HG03439 (cell line): ENCODE results near the gene ANKS3.
"Not testable (repeated sequence)": the region's sequence is repeated elsewhere in the genome, so short reads cannot be mapped to it uniquely, and the experiment has no call there.

Experiments
- ATAC-seq: cut with Tn5 transposase; IDR thresholded peaks from one replicate; pipeline ENCODE4 v1.9.1; 2021; ENCODE audit warnings: mild to moderate bottlenecking, moderate library complexity; ENCODE audit not compliant: unreplicated experiment

Gene ANKS3

DNA sequence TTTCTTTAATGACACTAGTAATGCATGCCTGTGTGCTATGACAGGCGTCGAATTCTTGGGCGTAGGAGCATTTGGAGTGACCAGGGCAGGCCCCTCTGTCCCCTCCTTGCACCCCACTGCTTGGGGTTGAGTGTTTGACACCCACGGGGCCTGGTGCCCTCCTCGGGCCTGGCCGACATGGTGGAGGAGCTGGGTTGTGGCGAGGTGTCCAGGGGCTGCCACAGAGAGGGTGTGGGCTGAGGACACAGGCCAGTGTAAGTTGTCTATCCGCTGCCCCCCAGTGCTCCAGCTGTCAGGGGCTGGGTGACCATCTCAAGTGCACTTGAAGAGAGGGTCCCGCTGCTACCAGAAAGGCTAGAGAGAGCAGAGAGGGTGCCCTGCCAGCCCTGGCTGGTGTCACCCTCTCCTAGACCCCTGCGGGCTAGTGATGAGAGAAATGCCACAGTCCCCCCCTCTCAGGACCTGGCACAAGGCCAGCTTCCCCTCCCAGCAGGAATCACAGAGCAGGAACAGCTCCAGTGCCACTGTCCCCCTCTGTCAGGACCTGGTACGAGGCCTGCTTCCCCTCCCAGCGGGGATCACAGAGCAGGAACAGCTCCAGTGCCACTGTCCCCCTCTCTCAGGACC is 79.0 kb downstream of the ANKS3 start:
- ATAC-seq, result no peak

DNA sequence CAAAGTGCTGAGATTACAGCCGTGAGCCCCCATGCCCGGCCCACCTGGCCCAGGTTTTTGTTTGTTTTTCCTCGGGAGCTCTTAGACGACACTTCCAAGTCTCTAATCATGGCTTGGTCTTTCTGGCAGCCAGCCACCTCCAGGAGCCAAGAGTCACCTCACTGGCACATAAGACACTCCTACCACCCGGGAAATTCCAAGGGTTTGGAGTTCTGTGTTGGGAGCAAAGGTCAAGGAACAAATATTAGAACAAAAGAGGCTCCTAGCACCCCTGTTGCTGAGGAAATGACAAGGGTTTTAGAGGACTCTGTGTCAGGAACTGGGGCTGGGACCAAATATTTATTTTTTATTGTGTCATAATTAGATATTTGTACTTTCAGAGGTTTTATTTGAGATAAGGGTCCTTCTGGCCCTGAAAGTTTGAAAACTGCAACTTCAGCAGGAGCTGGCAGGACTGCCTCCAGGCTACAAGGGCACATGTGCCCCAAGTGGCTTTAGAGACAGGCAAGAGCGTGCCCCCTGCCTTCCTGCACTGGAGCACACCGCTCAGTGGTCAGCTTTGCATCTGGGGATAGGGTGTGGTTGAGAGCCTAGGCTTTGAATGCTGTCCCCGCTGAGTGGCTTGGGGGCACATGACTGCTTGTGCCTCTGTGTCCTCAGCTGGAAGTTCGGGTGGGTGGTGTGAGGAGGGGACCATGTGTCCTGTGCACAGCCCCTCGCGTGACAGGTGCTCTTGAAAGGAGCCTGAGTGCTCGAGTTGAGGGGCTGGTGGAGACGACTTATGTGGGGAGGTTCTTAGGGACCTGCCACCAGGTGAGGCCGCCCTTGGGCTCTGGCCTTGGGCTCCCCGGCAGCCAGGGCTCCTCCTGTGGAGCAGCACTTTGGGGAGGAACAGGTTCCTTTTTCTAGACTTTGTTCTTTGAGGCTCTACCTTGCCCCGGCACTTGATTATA is 79.8 kb downstream of the ANKS3 start:
- no peak for ATAC-seq

DNA sequence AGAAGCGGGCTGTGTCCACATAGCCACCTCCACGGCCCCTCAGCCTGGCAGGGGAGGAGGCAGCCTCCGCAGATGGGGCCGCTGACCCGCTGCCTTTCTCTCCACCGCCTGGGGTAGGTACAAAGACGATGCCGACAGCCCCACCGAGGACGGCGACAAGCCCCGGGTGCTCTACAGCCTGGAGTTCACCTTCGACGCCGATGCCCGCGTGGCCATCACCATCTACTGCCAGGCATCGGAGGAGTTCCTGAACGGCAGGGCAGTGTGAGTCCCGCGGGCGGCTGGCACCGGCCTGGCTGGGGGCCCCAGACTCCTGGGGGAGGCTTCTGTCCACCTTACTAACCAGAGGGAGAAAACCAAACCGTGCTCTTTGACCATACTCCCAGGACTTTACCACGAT is 81.5 kb downstream of the ANKS3 start:
- no peak for ATAC-seq

DNA sequence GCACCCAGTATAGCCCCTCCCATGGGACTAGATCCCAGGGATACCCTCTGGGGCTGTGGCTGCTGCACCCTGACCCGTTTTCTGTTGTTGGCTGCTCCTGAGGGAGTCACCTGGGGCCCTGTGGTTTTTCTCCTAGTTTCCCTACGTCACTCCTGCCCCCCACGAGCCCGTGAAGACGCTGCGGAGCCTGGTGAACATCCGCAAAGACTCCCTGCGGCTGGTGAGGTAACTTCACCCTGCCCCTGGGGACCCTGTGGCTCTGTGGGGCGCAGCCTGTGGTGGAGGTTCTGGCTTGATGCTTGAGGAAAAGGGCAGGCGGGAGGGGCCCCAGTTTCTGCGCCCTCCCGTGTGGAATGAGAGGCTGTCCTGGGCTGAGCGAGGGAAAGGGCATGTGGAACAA is 82.2 kb downstream of the ANKS3 start:
- no peak for ATAC-seq

DNA sequence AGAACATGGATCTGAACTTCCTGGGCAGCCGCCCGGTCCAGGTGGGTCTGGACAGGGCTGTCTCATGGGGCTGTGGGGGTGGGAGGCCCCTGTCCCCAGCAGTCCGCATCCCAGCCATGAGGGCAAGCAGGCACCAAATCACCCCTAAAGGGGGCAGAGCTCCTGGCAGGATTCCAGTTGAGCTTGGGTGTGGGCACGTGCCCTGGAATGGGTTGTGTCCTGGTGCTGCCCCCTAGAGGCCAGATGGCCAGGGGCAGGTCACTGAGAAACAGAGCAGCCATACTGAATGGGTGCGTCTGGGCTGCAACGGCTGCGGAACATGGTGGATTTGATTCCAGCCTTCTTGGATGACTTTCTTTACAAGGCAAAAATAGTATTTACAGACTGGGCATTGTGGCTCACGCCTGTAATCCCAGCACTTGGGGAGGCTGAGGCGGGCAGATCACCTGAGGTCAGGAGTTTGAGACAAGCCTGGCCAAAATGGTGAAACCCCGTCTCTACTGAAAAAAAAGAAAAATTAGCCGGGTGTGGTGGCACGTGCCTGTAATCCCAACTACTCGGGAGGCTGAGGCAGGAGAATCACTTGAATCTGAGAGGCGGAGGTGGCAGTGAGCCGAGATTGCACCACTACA is 83.5 kb downstream of the ANKS3 start:
- not testable (repeated sequence) for ATAC-seq

DNA sequence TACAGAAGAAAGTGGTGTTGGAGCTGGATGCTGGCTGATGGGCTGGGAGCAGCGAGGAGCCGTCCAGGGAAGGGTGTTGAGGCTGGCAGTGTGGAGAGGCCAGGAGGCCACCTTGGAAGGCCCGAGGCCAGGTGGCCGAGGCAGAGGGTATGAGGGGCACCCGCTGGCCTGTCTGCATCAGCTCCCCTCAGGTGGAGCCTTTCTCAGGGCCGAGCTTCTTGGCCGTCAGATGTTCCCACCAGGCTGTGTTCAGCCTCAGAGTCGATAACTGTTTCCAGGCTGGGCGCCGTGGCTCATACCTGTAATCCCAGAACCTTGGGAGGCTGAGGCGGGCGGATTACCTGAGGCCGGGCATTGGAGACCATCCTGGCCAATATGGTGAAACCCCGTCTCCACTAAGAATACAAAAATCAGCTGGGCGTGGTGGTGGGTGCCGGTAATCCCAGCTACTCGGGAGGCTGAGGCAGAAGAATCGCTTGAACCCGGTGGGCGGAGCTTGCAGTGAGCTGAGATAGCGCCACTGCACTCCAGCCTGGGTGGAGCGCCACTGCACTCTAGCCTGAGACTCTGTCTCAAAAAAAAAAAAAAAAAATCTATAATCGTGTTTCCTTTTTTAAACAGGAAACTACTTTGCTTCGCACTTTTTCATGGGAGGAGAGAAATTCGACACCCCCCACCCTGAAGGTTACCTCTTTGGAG is 84.2 kb downstream of the ANKS3 start:
- no peak for ATAC-seq

GRCh38 chr16:4648917-4649316 is 85.2 kb downstream of the ANKS3 start:
- ATAC-seq, result no peak

DNA sequence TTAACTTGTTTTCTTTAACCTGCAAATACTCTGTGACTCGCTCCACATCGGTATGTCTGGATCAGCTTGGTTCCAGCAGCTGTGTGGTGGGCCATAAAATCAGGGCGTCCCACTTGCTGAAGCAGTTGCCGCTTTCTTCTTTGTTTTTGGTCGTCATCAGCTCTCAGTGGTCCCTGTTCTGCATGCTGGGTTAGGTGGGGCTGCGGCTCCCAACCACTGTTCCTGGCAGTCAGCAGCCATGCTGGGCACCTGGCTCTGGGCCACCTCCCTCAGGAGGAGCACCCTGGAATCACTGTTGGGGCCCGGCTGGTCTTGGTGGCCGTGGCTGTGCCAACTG is 86.5 kb downstream of the ANKS3 start:
- ATAC-seq, result no peak

DNA sequence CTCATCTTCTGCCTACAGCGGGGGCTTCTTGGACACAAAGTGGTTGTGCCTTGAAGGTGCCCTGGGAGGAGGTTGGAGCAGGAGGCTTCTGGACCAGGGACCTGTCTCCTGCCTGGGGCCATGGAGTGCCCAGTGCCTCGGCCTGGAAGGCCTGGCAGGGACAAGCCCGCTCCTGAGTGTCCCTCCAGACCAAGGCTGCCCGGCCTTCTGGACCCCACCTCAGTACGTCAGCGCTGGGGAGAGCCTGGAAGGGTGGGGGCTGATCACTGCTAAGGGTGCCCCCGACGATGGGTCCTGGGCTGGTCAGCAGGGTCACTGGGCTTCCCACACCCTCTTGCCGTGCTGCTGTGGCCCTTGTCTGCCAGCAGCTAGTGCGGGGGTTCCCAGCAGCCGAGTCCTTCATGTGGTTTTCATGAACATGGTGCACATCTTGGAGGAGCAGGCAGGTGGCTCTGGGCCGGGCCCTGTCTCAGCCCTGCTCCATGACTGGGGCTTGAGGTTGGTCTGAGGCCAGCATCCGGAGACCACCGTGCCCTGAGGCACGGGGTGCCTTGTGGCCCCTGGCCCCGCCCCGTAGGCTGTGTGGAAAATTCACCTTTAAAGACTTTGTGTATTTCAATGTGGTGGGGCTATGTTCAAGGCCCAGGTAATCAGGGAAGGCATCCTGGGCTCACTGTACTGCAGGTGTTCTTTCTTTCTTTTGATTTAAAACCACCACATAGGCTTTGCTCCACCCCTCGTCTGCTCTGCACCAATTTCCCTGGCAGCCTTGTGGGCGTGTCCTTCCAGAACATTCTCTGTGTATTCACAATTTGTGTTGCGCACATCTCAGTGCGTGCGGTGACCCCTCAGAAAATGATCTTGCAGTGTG is 87.1 kb downstream of the ANKS3 start:
- ATAC-seq, result no peak
